SH-SY5Y (cell line): ENCODE measurements around the gene CD44.

Source experiments
- GATA2 ChIP-seq: IDR thresholded peaks from 2 replicates; pipeline ENCODE4 v1.6.1; 2011; ENCODE audit warnings: mild to moderate bottlenecking, low read depth, low read length
- GATA3 ChIP-seq: IDR thresholded peaks from 2 replicates; pipeline ENCODE4 v1.6.1; 2011; ENCODE audit warnings: low read depth, mild to moderate bottlenecking, low read length, moderate library complexity

GRCh38 chr11:35096723-35097122 is 42.2 kb upstream of the CD44 start:
- TF ChIP-seq GATA3 (no peak), GATA2 (no peak)
